Neuronal stem cell (in vitro differentiated cells): ENCODE measurements around the gene RNH1.
A peak's percentile ranks its signal among the peaks of the same experiment; 100 is the strongest.

Experiments used
- DNase-seq: peaks from one replicate; pipeline ENCODE4 v3.0.0-alpha.2; 2013; ENCODE audit warnings: low spot score
- H2AFZ ChIP-seq: one replicate; pipeline ENCODE4 v1.6.1; 2013; ENCODE audit warnings: mild to moderate bottlenecking, low read length, inconsistent platforms
- H2AK5ac ChIP-seq: 2 replicates; pipeline ENCODE4 v1.6.1; 2013; ENCODE audit warnings: low read depth, mild to moderate bottlenecking, inconsistent platforms, low read length, moderate library complexity, mixed read lengths
- H2BK120ac ChIP-seq: 2 replicates; pipeline ENCODE4 v1.6.1; 2013; ENCODE audit warnings: low read depth, mild to moderate bottlenecking, inconsistent platforms, low read length, moderate library complexity, mixed read lengths
- H2BK12ac ChIP-seq: one replicate; pipeline ENCODE4 v1.6.1; 2013; ENCODE audit warnings: low read length, inconsistent platforms
- H2BK15ac ChIP-seq: 2 replicates; pipeline ENCODE4 v1.6.1; 2013; ENCODE audit warnings: mild to moderate bottlenecking, low read length, inconsistent platforms, mixed read lengths
- H2BK5ac ChIP-seq: one replicate; pipeline ENCODE4 v1.6.1; 2013; ENCODE audit warnings: inconsistent platforms, mild to moderate bottlenecking, low read length, moderate library complexity
- H3K14ac ChIP-seq: one replicate; pipeline ENCODE4 v1.6.1; 2013; ENCODE audit warnings: low read length, inconsistent platforms
- H3K18ac ChIP-seq: 2 replicates; pipeline ENCODE4 v1.6.1; 2013; ENCODE audit warnings: low read length, inconsistent platforms
- H3K23ac ChIP-seq: 2 replicates; pipeline ENCODE4 v1.6.1; 2013; ENCODE audit warnings: low read depth, mild to moderate bottlenecking, mixed read lengths, low read length, inconsistent platforms; ENCODE audit not compliant: poor library complexity
- H3K27ac ChIP-seq: replicated peaks from 3 replicates; pipeline ENCODE4 v1.5.1; 2013; ENCODE audit warnings: low read length, inconsistent platforms
- H3K27me3 ChIP-seq, 3 experiments: 2 replicates each; pipeline ENCODE4 v1.6.1; 2013; ENCODE audit warnings: low read length in 3 of 3, mild to moderate bottlenecking in 2 of 3, inconsistent platforms in 1 of 3, low read depth in 1 of 3, mixed read lengths in 1 of 3, moderate library complexity in 1 of 3; ENCODE audit not compliant: control insufficient read depth in 3 of 3, insufficient read depth in 3 of 3
- H3K36me3 ChIP-seq, 2 donors: replicated peaks in 1 of 2; 2 replicates each; pipeline ENCODE4 v1.6.1; 2013; ENCODE audit warnings: low read length in 2 of 2; ENCODE audit not compliant: control insufficient read depth in 2 of 2, insufficient read depth in 2 of 2
- H3K4ac ChIP-seq: 2 replicates; pipeline ENCODE4 v1.6.1; 2013; ENCODE audit warnings: inconsistent platforms, mild to moderate bottlenecking, low read length, moderate library complexity
- H3K4me1 ChIP-seq, 2 donors: 1 replicate in 1 of 2; 2 replicates in 1 of 2; pipeline ENCODE4 v1.6.1; 2013; ENCODE audit warnings: low read length in 2 of 2, low read depth in 1 of 2; ENCODE audit not compliant: control insufficient read depth in 2 of 2, insufficient read depth in 1 of 2
- H3K4me2 ChIP-seq: one replicate; pipeline ENCODE4 v1.6.1; 2013; ENCODE audit warnings: mild to moderate bottlenecking, low read length, inconsistent platforms; ENCODE audit not compliant: insufficient read depth, poor library complexity, severe bottlenecking
- H3K4me3 ChIP-seq, 2 donors: 2 replicates each; pipeline ENCODE4 v1.5.1; 2013; ENCODE audit warnings: low read length in 2 of 2, mild to moderate bottlenecking in 2 of 2, inconsistent platforms in 1 of 2, moderate library complexity in 1 of 2
- H3K79me1 ChIP-seq: one replicate; pipeline ENCODE4 v1.6.1; 2013; ENCODE audit warnings: low read depth, mild to moderate bottlenecking, inconsistent platforms, low read length, moderate library complexity
- H3K9ac ChIP-seq: one replicate; pipeline ENCODE4 v1.6.1; 2013; ENCODE audit warnings: mild to moderate bottlenecking, low read depth, low read length, inconsistent platforms; ENCODE audit not compliant: poor library complexity
- H3K9me3 ChIP-seq, 2 donors: replicated peaks in 1 of 2; 2 replicates each; pipeline versions ENCODE3 to v1.6.1; 2013; ENCODE audit warnings: low read length in 2 of 2, mild to moderate bottlenecking in 2 of 2, inconsistent platforms in 1 of 2, low read depth in 1 of 2, mixed read lengths in 1 of 2, moderate library complexity in 1 of 2; ENCODE audit not compliant: control insufficient read depth in 2 of 2, insufficient read depth in 1 of 2
- H4K8ac ChIP-seq: one replicate; pipeline ENCODE4 v1.6.1; 2013; ENCODE audit warnings: low read depth, mild to moderate bottlenecking, inconsistent platforms, low read length, moderate library complexity
- H4K91ac ChIP-seq: one replicate; pipeline ENCODE4 v1.6.1; 2013; ENCODE audit warnings: low read length, low read depth, mild to moderate bottlenecking, inconsistent platforms; ENCODE audit not compliant: poor library complexity
- WGBS, 2 donors: extraction: QIAGEN DNeasy Blood & Tissue Kit; methylation state at CpG; one replicate each; pipeline ENCODE4 v1.1.7; 2013; ENCODE audit warnings: missing lambda C conversion rate in 2 of 2, mixed read lengths in 1 of 2; ENCODE audit not compliant: insufficient read length in 2 of 2, insufficient replicate concordance in 1 of 2; ENCODE audit errors: extremely low coverage in 2 of 2; 5-methylcytosine and 5-hydroxymethylcytosine counted together

RNH1 gene

DNA sequence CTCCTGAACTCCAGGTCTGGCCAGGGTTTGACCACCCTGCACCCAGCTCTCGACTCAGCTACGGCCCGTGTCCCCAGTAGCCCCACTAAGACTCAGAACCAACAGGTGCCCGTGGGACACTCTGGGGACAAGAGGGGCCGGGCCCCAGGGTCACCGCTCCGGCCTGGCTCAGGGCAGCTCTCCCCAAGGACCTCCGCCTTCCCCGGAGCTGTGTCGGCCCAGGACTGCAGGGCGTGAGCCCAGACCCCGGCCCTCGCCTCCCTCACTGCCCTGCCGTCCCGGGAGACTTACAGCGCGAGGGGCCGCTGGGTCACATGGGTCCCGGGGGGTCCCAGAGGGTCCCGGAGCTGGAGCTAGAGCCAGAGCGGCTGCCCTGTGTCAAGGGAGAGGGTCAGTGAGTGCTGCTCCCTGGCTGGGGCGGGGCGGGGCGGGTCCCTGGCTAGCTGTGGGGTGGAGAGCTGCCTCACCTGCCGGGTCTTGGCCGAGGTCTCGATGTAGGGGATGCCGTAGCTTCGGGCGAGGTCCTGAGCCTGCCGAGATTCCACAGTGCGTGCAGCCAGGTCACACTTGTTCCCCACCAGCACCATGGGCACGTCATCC, 26.0 kb upstream of the RNH1 start:
- peaks cover 22 to 33% of the 10 kb centered on the region in 2 donors for H3K36me3 ChIP-seq
- no peak overlapping the region for H2AFZ ChIP-seq
- no peak overlapping the region for H3K14ac ChIP-seq
- WGBS, 2 donors, result no CpG with 5 or more reads among the region's 33 CpGs
- no peak overlapping the region for H3K27ac ChIP-seq
- H3K27me3 ChIP-seq, result peaks cover 0 to 20% (median 4%) of the 10 kb centered on the region in 3 experiments
- no peak overlapping the region for H2BK120ac ChIP-seq
- peak overlapping the region; percentile 53 for H3K4ac ChIP-seq
- peak overlapping the region in 1 of 2 donors; percentile 76 for H3K4me3 ChIP-seq
- no peak overlapping the region for H4K8ac ChIP-seq
- H2BK5ac ChIP-seq, result no peak overlapping the region
- H3K9ac ChIP-seq, result peak overlapping the region; percentile 70
- no peak overlapping the region for H3K18ac ChIP-seq
- H3K9me3 ChIP-seq, result peaks cover 0 to 2% of the 10 kb centered on the region in 2 donors
- peaks cover 9% of the 10 kb centered on the region for H3K79me1 ChIP-seq
- no peak overlapping the region for H2AK5ac ChIP-seq
- peak overlapping the region; percentile 85 for H3K23ac ChIP-seq
- H3K4me2 ChIP-seq, result no peak overlapping the region
- no peak for DNase-seq
- H2BK12ac ChIP-seq, result peak overlapping the region; percentile 22
- peaks cover 12 to 18% of the 10 kb centered on the region in 2 donors for H3K4me1 ChIP-seq
- H2BK15ac ChIP-seq, result no peak overlapping the region
- no peak overlapping the region for H4K91ac ChIP-seq

DNA sequence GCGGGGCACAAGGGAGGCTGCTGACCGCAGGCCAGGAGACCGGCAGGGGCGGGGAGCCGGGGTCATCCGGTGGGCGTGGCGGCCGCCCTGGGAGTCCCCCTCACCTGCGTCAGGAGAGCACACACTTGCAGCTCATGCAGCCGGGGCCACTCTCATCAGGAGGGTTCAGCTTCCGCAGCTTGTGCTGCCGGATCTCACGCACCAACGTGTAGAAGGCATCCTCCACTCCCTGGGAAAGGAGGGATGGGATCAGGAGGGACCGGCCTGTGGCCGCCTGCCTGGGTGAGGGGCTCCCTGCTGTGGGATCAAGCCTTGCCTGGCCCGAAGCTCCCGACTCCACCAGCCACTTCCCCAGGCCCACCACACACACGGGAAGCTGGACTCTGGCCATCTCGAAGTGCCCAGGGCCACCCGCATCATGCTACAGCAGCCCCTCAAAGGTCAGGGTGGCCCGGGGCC, 25.5 kb upstream of the RNH1 start:
- H2AK5ac ChIP-seq, result no peak overlapping the region
- no peak overlapping the region for H4K8ac ChIP-seq
- H2BK15ac ChIP-seq, result no peak overlapping the region
- H3K4ac ChIP-seq, result no peak overlapping the region
- H3K4me2 ChIP-seq, result no peak overlapping the region
- H3K4me1 ChIP-seq, result peaks cover 11 to 13% of the 10 kb centered on the region in 2 donors
- no peak for DNase-seq
- H3K14ac ChIP-seq, result no peak overlapping the region
- H3K9me3 ChIP-seq, result peaks cover 0 to 2% of the 10 kb centered on the region in 2 donors
- no peak overlapping the region for H2BK12ac ChIP-seq
- H3K27me3 ChIP-seq, result peaks cover 0 to 14% (median 4%) of the 10 kb centered on the region in 3 experiments
- no peak overlapping the region for H3K18ac ChIP-seq
- H3K9ac ChIP-seq, result no peak overlapping the region
- no peak overlapping the region for H2BK120ac ChIP-seq
- peaks cover 22 to 33% of the 10 kb centered on the region in 2 donors for H3K36me3 ChIP-seq
- no peak overlapping the region for H4K91ac ChIP-seq
- H3K23ac ChIP-seq, result no peak overlapping the region
- peaks cover 9% of the 10 kb centered on the region for H3K79me1 ChIP-seq
- no CpG with 5 or more reads among the region's 23 CpGs for WGBS, 2 donors
- H2BK5ac ChIP-seq, result no peak overlapping the region
- H2AFZ ChIP-seq, result no peak overlapping the region
- H3K27ac ChIP-seq, result no peak overlapping the region
- no peak overlapping the region for H3K4me3 ChIP-seq

DNA sequence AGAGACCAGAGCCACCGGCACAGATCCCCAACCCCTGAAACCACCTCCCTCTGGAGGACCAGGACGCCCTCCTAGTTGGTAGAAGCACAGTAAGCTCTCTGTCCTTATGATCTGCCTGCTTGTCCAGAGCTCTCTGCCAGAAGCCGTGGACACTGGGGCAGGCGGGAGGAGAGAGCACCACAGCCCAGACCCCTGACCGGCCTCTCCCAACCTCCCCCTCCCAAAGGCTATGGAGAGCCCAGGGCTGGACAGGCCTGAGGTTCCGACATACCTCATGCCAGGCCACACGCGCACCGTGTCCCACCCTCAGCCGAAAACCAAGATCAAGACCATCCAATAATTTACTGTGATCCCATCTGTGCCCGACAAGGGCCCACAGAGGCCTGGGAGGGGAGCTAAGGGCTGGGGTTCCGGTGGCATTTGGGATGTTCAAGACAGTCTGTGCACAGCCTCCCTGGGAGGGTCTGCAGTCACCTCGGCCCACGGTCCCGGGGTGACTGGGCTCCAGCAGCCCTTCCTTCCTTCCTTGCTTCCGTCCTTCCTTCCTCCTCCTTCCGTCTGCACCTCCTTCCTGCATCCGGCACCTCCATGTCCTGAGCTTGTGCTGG, 25.0 kb upstream of the RNH1 start:
- WGBS, 2 donors, result no CpG with 5 or more reads among the region's 18 CpGs
- Histone ChIP-seq H3K36me3 (peaks cover 22 to 33% of the 10 kb centered on the region in 2 donors), H3K4me2 (no peak overlapping the region), H3K4me3 (no peak overlapping the region), H3K4me1 (peaks cover 9% of the 10 kb centered on the region in 2 donors), H4K8ac (no peak overlapping the region), H2BK15ac (no peak overlapping the region), H3K9ac (no peak overlapping the region), H3K14ac (no peak overlapping the region), H3K18ac (no peak overlapping the region), H3K79me1 (peaks cover 9% of the 10 kb centered on the region), H2BK12ac (no peak overlapping the region), H3K23ac (peak overlapping the region; percentile 55), H2BK5ac (no peak overlapping the region), H3K27ac (no peak overlapping the region), H3K9me3 (peaks cover 0 to 2% of the 10 kb centered on the region in 2 donors), H4K91ac (no peak overlapping the region), H2AFZ (no peak overlapping the region), H2BK120ac (no peak overlapping the region), H3K4ac (no peak overlapping the region), H3K27me3 (peaks cover 0 to 10% (median 3%) of the 10 kb centered on the region in 3 experiments), H2AK5ac (no peak overlapping the region)
- DNase-seq, result no peak
